Sigmoid colon (tissue), 7 donors: ENCODE measurements around the gene U2SURP. TPM values are rescaled to one million over a fixed set of nuclear protein-coding genes. Genes with fewer than 3 reads are reported as not detected.

Source experiments
- DNase-seq: peaks from one replicate; pipeline ENCODE4 v3.0.0-alpha.2; 2019
- H3K27ac ChIP-seq, 4 donors: fragments of 200-600 bp; sonication (generic); one replicate each; pipeline ENCODE4 v1.5.1; 2016 to 2019; ENCODE audit warnings: mild to moderate bottlenecking in 1 of 4
- H3K27me3 ChIP-seq, 3 donors: fragments of 200-600 bp; sonication (generic); one replicate each; pipeline ENCODE4 v1.5.1; 2019; ENCODE audit warnings: mild to moderate bottlenecking in 1 of 3
- H3K36me3 ChIP-seq, 4 donors: fragments of 200-600 bp; sonication (generic); one replicate each; pipeline ENCODE4 v1.5.1; 2016 to 2019
- H3K4me1 ChIP-seq, 4 donors: fragments of 200-600 bp; sonication (generic); one replicate each; pipeline ENCODE4 v1.5.1; 2017 to 2019
- H3K4me3 ChIP-seq, 4 donors: fragments of 200-600 bp; sonication (generic); one replicate each; pipeline ENCODE4 v1.5.1; 2017 to 2019; ENCODE audit warnings: mild to moderate bottlenecking in 2 of 4, moderate library complexity in 1 of 4
- H3K9me3 ChIP-seq, 4 donors: fragments of 200-600 bp in 3 of 4; sonication (generic) in 3 of 4; one replicate each; pipeline versions ENCODE4 v1.5.1 to v1.6.1; 2013 to 2019
- EP300 ChIP-seq, 4 donors: sonication (generic); formaldehyde crosslinking; IDR thresholded peaks; one replicate each; pipeline ENCODE4 v1.6.1; 2017; ENCODE audit warnings: antibody characterized with exemption in 4 of 4
- POLR2A ChIP-seq, 2 donors: fragments of 450-650 bp; IDR thresholded peaks; one replicate each; pipeline ENCODE4 v1.6.1; 2016; ENCODE audit warnings: antibody characterized with exemption in 2 of 2, mild to moderate bottlenecking in 2 of 2, moderate library complexity in 2 of 2
- POLR2AphosphoS5 ChIP-seq, 4 donors: sonication (generic); formaldehyde crosslinking; IDR thresholded peaks; one replicate each; pipeline ENCODE4 v1.6.1; 2017; ENCODE audit warnings: antibody characterized with exemption in 4 of 4
- WGBS, 2 donors: extraction: QIAGEN DNeasy Blood & Tissue Kit; methylation state at CpG; one replicate each; pipeline ENCODE4 v1.1.7; 2013; 5-methylcytosine and 5-hydroxymethylcytosine counted together
- intact Hi-C: fragments of 100-400 bp; cut with DNase I; formaldehyde crosslinking; loops from one replicate; pipeline ENCODE4 v1.15.1; 2023
- polyA plus RNA-seq, 3 donors: library from polyadenylated mRNA; stranded (reverse); fragments of 200-250 nt; gene quantifications; one replicate each; pipeline ENCODE4 v1.2.3, GENCODE V29; 2013
- total RNA-seq, 4 donors: library from RNA; depleted of rRNA; stranded (reverse); fragments of >200 nt; gene quantifications; one replicate each; pipeline ENCODE4 v1.1.0, GENCODE V29; 2016
- TF ChIP-seq, protein P1 (sequence below), 4 experiments: fragments of 450-650 bp in 3 of 4; fragments of 200-600 bp in 1 of 4; IDR thresholded peaks; one replicate each; pipeline ENCODE4 v1.5.1; 2016 to 2019; ENCODE audit warnings: antibody characterized with exemption in 4 of 4, mild to moderate bottlenecking in 3 of 4, moderate library complexity in 2 of 4
- donor health status: healthy with polysubstance abuse.
- donor health status: Bipolar disorder and iron deficiency.
- donor health status: healthy.

U2SURP gene
- total and polyA plus RNA-seq, 7 donors, result 11.4 to 79.8 (median 66.8) TPM

DNA sequence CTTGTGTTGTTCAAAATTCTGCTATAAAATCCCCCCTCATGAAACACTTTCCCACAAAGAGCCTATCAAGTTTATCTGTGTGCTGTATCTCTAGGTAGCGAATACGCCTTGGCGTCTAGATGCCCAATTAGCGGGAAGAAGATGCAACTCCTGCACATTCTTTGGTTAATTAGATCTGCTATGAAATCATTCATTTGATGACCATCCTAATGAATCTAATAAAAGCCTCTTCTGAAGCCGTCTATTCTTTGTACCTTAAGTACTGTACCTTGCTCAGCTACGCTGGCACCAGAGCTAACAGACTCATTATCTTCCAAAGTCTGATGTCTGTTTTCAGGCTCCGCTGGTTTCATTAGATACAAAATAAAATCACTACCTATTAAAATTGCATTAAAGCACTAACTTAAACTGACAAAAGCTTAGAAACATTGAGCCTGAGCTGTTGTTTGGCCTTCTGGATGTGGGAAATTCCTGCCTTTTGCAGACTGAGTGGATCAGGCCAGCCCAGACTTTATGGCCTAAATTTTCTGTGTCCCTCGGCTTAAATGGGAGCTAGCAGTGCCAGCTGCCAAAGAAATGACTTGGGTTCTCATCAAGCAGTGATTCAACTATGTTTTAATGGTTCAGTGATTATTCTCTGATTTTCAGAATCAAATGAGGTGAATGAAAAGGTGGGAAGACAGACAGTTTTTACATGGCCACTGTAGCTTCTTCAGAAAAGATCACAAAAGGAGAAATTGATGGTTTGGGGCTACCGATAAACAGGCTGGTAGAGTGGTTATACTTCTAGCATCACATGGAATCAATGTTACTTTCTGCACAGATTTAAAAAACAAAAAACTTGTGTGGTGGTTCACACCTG, 89.8 kb downstream of the U2SURP start:
- Histone ChIP-seq H3K4me3 (no peak overlapping the region), H3K36me3 (no peaks in the 10 kb centered on the region), H3K27ac (no peak overlapping the region), H3K9me3 (no peaks in the 10 kb centered on the region), H3K4me1 (no peaks in the 10 kb centered on the region), H3K27me3 (no peaks in the 10 kb centered on the region)
- DNase-seq, result no peak
- intact Hi-C loops, result no loop called here
- 90% methylated on average over 9 of the region's 9 CpGs for WGBS, 2 donors
- TF ChIP-seq POLR2AphosphoS5 (IDR thresholded peaks at IDR 0.05), result no peak
- TF ChIP-seq, protein P1, sequence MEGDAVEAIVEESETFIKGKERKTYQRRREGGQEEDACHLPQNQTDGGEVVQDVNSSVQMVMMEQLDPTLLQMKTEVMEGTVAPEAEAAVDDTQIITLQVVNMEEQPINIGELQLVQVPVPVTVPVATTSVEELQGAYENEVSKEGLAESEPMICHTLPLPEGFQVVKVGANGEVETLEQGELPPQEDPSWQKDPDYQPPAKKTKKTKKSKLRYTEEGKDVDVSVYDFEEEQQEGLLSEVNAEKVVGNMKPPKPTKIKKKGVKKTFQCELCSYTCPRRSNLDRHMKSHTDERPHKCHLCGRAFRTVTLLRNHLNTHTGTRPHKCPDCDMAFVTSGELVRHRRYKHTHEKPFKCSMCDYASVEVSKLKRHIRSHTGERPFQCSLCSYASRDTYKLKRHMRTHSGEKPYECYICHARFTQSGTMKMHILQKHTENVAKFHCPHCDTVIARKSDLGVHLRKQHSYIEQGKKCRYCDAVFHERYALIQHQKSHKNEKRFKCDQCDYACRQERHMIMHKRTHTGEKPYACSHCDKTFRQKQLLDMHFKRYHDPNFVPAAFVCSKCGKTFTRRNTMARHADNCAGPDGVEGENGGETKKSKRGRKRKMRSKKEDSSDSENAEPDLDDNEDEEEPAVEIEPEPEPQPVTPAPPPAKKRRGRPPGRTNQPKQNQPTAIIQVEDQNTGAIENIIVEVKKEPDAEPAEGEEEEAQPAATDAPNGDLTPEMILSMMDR (IDR thresholded peaks at IDR 0.05), result no peak
- TF ChIP-seq EP300 (IDR thresholded peaks at IDR 0.05), result no peak
- no peak for TF ChIP-seq POLR2A (IDR thresholded peaks at IDR 0.05)

DNA sequence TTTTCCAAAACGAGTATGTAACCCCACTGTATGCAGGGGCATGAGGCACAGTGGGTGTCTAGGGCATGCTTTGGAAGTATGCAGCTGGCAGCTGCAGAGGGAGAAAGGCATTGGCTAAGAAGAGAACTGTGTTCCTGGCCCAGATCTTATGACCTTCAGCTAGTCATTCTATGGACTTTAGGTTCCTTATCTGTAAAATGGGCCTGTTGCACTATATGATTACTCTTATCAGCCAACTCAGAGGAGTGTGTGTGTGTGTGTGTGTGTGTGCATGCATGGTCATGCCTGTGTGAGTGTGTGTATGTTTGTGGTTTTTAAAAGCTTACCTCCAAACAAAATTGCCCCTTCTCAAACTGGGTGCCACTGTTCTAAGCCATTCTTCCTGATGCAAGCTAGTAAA, 90.8 kb downstream of the U2SURP start:
- TF ChIP-seq, protein P1 (IDR thresholded peaks at IDR 0.05), result no peak
- TF ChIP-seq EP300 (IDR thresholded peaks at IDR 0.05), result no peak
- no peak for TF ChIP-seq POLR2AphosphoS5 (IDR thresholded peaks at IDR 0.05)
- no peak for TF ChIP-seq POLR2A (IDR thresholded peaks at IDR 0.05)
- Histone ChIP-seq H3K4me3 (no peak overlapping the region), H3K9me3 (no peaks in the 10 kb centered on the region), H3K27me3 (no peaks in the 10 kb centered on the region), H3K27ac (no peak overlapping the region), H3K36me3 (no peaks in the 10 kb centered on the region), H3K4me1 (no peaks in the 10 kb centered on the region)
- DNase-seq, result no peak
- intact Hi-C loops, result no loop called here
- WGBS, 2 donors, result 57 to 79% methylated on average over 1 of the region's 1 CpG

DNA sequence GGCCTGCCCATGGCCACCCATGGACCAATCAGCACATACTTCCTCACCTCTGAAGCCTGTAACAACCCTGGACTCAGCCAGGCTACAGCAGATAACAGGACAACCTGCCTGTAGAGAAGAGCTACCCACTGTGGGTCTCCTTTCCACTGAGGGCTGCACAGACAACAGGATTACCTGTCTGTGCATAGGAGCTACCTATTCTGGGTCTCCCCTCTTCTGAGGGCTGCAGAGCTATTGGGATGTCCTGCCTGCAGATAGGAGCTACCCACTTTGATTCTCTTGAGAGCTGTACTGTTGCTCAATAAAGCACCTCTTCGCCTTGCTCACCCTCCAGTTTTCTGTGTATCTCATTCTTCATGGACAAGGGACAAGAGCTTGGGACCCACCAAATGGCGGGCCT, 94.4 kb downstream of the U2SURP start:
- H3K9me3 ChIP-seq, result no peaks in the 10 kb centered on the region
- no peaks in the 10 kb centered on the region for H3K27me3 ChIP-seq
- DNase-seq, result no peak
- no peaks in the 10 kb centered on the region for H3K4me1 ChIP-seq
- no peak overlapping the region for H3K4me3 ChIP-seq
- H3K27ac ChIP-seq, result no peak overlapping the region
- 90 to 92% methylated on average over 2 of the region's 2 CpGs for WGBS, 2 donors
- intact Hi-C loops, result no loop called here
- TF ChIP-seq POLR2AphosphoS5 (IDR thresholded peaks at IDR 0.05), result no peak
- TF ChIP-seq, protein P1 (IDR thresholded peaks at IDR 0.05), result no peak
- no peaks in the 10 kb centered on the region for H3K36me3 ChIP-seq

DNA sequence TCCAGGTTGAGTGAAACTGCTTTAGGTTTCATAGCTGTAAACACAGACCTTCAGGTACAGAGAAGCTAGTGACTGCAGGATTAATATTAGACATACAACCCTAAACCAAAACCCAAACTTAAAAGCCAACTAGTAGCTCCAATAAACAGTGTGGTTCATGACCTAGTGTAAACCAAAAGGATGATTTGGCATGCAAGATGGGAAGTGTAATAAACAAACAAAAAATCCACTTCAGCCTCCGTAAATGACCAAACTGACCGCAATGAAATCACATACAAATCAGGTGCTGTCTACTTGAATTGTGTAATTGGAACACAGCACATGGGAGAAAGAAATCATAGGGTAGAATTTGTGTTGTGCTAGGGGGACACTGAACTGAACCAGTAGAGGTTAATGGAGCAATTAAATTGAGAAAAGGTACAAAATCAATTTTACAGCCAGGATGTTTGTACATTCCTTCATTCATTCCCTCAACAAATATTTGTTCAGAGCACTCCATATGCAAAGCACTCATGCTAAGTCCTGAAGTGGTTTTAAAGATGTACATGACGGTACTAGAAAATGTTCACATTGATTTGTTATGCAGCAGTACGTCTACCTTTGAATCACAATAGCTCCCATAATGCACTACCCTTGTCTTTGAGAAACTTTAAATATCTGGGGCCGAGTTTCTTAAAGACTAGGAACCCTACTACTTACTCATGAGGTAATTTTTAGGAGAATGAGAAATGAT, 96.8 kb downstream of the U2SURP start:
- no peak overlapping the region for H3K4me3 ChIP-seq
- H3K36me3 ChIP-seq, result no peaks in the 10 kb centered on the region
- no peak for TF ChIP-seq EP300 (IDR thresholded peaks at IDR 0.05)
- TF ChIP-seq, protein P1 (IDR thresholded peaks at IDR 0.05), result no peak
- H3K27me3 ChIP-seq, result no peaks in the 10 kb centered on the region
- H3K4me1 ChIP-seq, result no peaks in the 10 kb centered on the region
- no peak overlapping the region for H3K27ac ChIP-seq
- intact Hi-C loops, result no loop called here
- DNase-seq, result no peak
- whole genome bisulfite sequencing, 2 donors, result 58 to 72% methylated on average over 5 of the region's 5 CpGs
- no peaks in the 10 kb centered on the region for H3K9me3 ChIP-seq
